ENCODE data around the gene GRM1.

Gene GRM1

GRCh38 chr6:146316175-146316495 lies 287.3 kb downstream of the GRM1 start:
- DNase-seq (ENCODE audit: low spot score), result no peak

GRCh38 chr6:146331013-146331412 lies 302.2 kb downstream of the GRM1 start:
- no peak for DNase-seq (ENCODE audit: low spot score)

GRCh38 chr6:146335336-146335735 lies 306.5 kb downstream of the GRM1 start:
- no peak for DNase-seq (ENCODE audit: low spot score)

- no peak for DNase-seq (ENCODE audit: low spot score)
Observed at GRCh38 chr6:146336191-146336590, 307.3 kb downstream of the GRM1 start.

GRCh38 chr6:146337376-146337775 lies 308.5 kb downstream of the GRM1 start:
- DNase-seq (ENCODE audit: low spot score), result no peak

GRCh38 chr6:146339716-146340115 lies 310.9 kb downstream of the GRM1 start:
- DNase-seq (ENCODE audit: low spot score), result peak; percentile 76

- peak; percentile 28 for DNase-seq (ENCODE audit: low spot score)
Observed at GRCh38 chr6:146341493-146342230, 312.8 kb downstream of the GRM1 start.

GRCh38 chr6:146345598-146345997 lies 316.7 kb downstream of the GRM1 start:
- no peak for DNase-seq (ENCODE audit: low spot score)

- DNase-seq (ENCODE audit: low spot score), result no peak
Observed at GRCh38 chr6:146347090-146347489, 318.2 kb downstream of the GRM1 start.

- DNase-seq (ENCODE audit: low spot score), result no peak
Observed at GRCh38 chr6:146347690-146348089, 318.8 kb downstream of the GRM1 start.

- DNase-seq (ENCODE audit: low spot score), result no peak
Observed at GRCh38 chr6:146351018-146351417, 322.2 kb downstream of the GRM1 start.

GRCh38 chr6:146352163-146352562 lies 323.3 kb downstream of the GRM1 start:
- DNase-seq (ENCODE audit: low spot score), result no peak

GRCh38 chr6:146354451-146354850 lies 325.6 kb downstream of the GRM1 start:
- no peak for DNase-seq (ENCODE audit: low spot score)

- DNase-seq (ENCODE audit: low spot score), result peak; percentile 75
Observed at GRCh38 chr6:146355521-146356100, 326.7 kb downstream of the GRM1 start.

GRCh38 chr6:146357578-146358430 lies 328.9 kb downstream of the GRM1 start:
- peak; percentile 74 for DNase-seq (ENCODE audit: low spot score)

GRCh38 chr6:146358431-146359046 lies 329.7 kb downstream of the GRM1 start:
- DNase-seq (ENCODE audit: low spot score), result peak; percentile 32

- DNase-seq (ENCODE audit: low spot score), result no peak
Observed at GRCh38 chr6:146359131-146359530, 330.3 kb downstream of the GRM1 start.

GRCh38 chr6:146361128-146361924 lies 332.5 kb downstream of the GRM1 start:
- DNase-seq (ENCODE audit: low spot score), result no peak

- DNase-seq (ENCODE audit: low spot score), result no peak
Observed at GRCh38 chr6:146363838-146364607, 335.2 kb downstream of the GRM1 start.

GRCh38 chr6:146364816-146365594 lies 336.1 kb downstream of the GRM1 start:
- DNase-seq (ENCODE audit: low spot score), result no peak
